ENCODE data around the gene SLC15A2. TPM values are rescaled to one million over a fixed set of nuclear protein-coding genes. Genes with fewer than 3 reads are reported as not detected.

Gene SLC15A2
- total RNA-seq, 1 donor from 2014 or later: 6.8 TPM

DNA sequence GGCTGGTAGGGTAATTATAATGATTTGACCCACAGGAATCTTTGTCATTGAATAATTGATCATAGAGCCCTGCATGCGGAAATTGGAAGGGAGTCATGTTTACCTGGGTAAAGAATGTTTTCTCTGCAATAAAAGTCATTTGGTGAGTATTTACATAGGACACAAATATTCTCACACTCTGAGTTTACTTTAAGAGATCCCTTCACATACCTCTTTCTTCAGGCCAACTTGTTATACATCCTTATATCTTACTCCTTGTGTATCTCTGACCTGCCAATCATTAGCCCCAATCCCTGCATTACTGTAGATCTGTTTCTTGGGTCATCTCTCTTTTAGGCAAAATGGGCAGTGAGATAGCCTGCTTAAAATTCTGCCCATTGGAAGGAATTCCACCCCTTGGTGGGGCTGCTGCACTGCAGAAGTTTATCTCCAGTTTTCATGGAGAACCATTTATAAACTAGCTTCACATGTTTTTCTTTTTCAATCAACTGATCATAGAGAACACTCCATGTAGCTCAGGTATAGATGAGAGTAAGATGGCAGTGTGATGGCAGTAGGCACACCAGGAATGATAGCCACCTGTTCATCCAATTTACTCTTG is 81.6 kb downstream of the SLC15A2 start:
- intact Hi-C loops (cut with micrococcal nuclease): no loop called here
- ATAC-seq (no peak), DNase-seq (no peak)

DNA sequence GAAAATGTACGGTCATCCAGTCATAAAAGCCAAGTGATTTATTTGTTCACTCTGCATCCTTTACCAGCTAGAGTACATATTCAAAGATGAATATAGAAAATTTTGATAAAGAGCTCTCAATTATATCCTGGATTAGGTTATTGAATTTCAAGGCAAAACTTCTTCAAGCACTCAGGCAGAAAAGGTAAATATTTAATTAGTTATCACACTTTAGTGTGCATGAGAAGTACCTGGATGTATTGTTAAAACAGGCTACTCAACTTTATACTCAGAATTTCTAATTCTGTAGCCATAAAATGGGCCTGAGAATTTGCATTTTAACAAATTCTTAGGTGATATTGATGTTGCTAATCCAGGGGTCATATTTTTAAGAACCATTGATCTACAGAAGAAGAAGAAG is 82.5 kb downstream of the SLC15A2 start:
- no peak for DNase-seq
- intact Hi-C loops (cut with micrococcal nuclease): no loop called here
- no peak for ATAC-seq

DNA sequence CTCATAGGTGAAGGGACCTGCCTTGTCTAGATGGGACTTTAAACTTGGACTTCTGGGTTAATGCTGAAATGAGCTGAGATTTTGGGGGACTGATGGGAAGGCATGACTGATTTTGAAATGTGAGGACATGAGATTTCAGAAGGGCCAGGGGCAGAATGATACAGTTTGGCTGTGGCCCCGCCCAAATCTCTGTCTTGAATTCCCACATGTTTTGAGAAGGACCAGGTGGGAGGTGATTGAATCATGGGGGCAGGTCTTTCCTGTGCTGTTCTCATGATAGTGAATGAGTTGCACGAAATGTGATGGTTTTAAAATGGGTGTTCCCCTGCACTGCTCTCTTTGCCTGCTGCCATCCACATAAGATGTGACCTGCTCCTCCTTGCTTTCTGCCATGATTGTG is 85.0 kb downstream of the SLC15A2 start:
- intact Hi-C loops (cut with micrococcal nuclease): no loop called here
- no peak for ATAC-seq

DNA sequence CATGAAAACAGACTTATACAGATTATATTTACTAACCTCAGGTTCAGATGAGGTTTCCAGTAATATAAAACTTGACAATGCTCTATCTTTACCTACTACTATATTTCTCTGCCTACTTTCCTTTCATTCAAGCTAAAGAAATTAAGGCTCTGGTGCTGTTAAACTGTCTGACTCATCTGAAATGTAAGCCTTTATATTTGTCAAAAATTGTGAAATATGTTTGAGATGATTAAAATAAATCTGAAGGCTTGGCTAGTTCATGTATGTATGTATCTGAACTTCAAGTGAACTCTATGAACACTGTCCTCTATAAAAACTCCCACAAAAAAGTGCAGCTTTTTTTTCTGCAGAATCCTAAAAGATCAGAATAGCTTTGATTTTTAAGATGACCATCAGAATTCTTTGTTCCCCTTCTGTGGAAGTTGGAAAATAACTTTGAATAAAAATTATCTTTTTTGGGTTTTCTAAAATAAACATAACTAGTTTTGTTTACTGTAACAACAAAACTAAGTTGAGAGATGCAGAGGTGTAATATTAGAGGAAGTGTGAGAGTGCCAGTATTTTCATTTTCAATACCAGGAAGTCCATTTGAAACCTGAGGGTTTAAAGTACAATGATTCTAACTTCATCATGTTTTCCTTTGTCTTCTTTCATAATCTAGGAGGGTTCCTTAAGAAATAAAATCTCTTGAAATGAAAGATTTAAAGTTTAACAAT is 85.7 kb downstream of the SLC15A2 start:
- intact Hi-C loops (cut with micrococcal nuclease): no loop called here
- ATAC-seq: no peak
- DNase-seq: no peak

More for the DNA sequence above, 85.0 kb downstream of the SLC15A2 start:
- DNase-seq: no peak

DNA sequence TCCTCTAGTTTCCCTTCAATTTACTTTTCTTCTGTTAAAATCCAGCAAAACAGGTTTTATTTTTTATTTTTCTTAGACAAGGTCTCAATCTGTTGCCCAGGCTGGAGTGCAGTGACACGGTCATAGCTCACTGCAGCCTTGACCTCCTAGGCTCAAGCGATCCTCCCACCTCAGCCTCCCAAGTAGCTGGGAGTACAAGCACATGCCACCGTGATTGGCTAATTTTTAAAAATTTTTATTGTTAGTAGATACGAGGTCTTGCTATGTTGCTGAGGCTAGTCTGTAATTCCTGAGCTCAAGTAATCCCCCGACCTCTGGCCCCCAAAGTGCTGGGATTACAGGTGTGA is 86.2 kb downstream of the SLC15A2 start:
- no peak for ATAC-seq
- intact Hi-C loops (cut with micrococcal nuclease): no loop called here
- DNase-seq: no peak

DNA sequence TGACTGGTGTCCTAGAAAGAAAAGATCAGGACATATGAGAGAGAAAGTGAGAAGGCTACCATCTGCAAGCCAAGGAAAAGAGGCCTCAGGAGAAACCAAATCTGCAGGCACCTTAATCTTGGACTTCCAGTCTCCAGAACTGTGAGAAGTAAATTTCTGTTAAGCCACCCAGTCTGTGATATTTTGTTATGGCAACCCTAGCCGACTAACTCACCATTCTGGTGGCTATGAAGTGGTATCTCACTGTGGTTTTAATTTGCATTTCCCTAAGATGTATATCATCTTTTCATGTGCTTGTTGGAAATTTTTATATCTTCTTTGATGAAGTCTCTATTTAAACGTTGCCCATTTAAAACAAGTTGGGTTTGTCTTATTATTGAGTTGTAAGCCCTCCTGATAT is 87.3 kb downstream of the SLC15A2 start:
- intact Hi-C loops (cut with micrococcal nuclease): no loop called here
- ATAC-seq (no peak), DNase-seq (no peak)

DNA sequence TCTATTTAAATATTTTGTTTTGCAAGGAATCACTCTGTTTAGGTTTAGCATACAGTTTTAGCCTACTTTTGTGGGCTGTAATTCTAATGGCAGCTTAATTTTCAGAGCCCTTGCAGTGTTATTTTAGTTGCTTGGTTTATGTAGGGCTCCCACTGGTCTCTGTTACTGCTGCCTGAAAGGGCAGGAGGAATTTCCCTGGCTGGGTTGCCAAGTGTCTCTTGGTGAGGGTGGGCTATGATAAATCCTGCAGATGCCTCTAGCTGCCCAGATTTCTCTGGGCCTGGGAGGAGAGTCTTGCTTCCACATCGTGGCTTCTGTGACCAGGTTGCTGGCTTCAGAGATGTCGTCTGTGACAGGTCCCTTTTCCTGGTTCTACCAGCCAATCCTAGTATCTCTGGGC is 91.6 kb downstream of the SLC15A2 start:
- no peak for ATAC-seq
- intact Hi-C loops (cut with micrococcal nuclease): no loop called here
- DNase-seq: no peak

DNA sequence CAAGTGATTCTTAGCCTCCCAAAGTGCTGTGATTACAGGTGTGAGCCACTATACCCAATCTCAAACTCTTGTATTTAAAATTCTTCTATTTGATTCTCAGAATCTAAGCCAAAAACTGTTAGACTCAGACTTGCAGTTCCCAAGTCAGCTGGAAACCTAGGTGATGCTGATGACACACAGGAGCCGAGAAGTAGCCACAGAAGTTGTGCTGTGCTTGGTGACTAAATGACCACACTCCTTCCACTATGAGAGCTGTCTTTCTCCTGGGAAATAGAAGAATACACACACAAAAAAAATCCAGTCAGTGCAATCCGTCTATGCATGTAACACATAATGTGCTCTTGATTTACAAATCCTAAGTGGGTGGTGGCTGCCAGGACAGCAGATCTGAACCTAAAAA is 93.9 kb downstream of the SLC15A2 start:
- no peak for ATAC-seq
- intact Hi-C loops (cut with micrococcal nuclease): no loop called here
- DNase-seq: no peak

DNA sequence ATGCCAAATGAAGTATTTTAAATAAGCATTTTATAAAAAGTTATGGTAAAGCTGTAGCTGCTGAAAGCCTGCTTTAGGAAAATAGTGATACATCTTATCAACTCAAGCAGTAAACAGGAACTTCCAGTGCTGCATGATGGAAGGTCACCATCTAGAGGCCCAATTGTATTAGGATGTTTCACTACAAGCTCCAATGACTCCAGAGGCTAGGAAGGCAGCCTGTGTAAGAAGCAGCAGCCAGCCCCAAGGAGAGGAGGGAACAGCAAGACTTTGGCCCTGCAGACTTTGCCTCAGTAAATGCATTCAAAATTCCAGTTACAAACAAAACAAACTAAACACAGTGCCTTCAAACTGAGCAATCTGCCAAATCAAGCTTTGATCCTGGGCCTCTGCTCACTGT is 95.7 kb downstream of the SLC15A2 start:
- DNase-seq: no peak
- ATAC-seq: peak; percentile 37
- intact Hi-C loops (cut with micrococcal nuclease): no loop called here

DNA sequence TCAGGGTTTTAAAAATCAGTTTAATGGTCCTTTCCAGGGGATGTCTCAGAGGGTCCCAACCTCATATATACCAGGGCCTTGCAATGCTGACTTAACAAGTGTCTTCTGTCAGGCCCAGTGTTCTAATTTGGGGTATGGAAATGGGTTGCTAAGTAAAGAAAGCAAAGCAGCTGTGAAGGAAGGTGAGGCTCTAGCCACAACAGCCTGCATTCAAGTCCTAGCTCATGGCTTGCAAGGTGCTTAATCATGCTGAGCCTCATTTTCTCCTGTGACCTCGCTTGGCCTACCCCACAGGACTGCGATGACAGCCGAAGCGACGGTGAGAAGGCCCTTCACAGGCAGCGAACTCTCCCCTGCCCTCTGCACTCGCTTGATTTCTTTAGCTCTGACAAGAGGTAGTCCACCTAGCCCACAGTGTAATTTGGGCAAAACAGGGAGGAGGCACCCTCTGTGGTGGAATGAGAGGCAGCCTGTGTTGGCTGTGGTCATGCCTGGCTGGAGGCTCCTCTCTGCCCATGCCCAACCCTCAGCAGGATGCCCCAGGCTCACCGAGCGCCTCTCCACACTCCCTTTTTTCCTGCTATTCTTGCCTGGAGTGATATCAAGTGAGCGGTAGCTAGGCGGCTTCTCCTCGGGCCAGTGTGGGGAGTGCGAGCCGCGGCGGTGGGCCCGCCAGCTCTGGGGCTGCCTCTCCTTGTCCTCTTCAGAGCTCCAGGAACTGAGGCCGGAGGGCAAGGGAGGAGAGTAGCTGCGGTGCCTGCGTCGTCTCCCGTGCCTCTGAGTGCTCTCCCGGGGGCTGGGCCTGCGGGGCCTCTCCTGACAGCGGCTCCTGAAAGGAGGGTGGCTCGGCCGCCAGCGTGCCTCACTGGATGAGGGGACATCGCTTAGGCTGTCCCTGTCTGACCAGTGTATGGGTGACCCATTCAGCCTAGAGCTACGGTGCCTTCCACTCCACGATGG is 98.7 kb downstream of the SLC15A2 start:
- ATAC-seq: no peak
- intact Hi-C loops (cut with micrococcal nuclease): no loop called here
- no peak for DNase-seq

Other genes with a start within 250 kb of the SLC15A2 start
- gene HCLS1, start 233.5 kb upstream of the SLC15A2 start, total RNA-seq: 11.1 TPM
- gene GOLGB1, start 144.7 kb upstream of the SLC15A2 start, total RNA-seq: 45.8 TPM
- gene IQCB1, start 59.3 kb upstream of the SLC15A2 start, total RNA-seq: 6.3 TPM
- 3.5 TPM for gene EAF2, start 59.2 kb upstream of the SLC15A2 start, total RNA-seq
- gene ILDR1, start 127.8 kb downstream of the SLC15A2 start, total RNA-seq: 0.20 TPM
- gene CD86, start 161.0 kb downstream of the SLC15A2 start, total RNA-seq: 4.4 TPM

All from left ventricle myocardium superior (tissue), 1 donor.